Rectal smooth muscle tissue (tissue), 1 donor: Measurements from ENCODE around the gene CCNI2.

Experiments
- H3K27ac ChIP-seq: one replicate; pipeline ENCODE4 v1.7.0; 2013; ENCODE audit warnings: low read depth, low read length, inconsistent platforms
- H3K27me3 ChIP-seq: one replicate; pipeline ENCODE4 v1.7.0; 2013; ENCODE audit warnings: low read length; ENCODE audit not compliant: control insufficient read depth, insufficient read depth
- H3K36me3 ChIP-seq: one replicate; pipeline ENCODE4 v1.7.0; 2013; ENCODE audit warnings: low read length; ENCODE audit not compliant: control insufficient read depth, insufficient read depth
- H3K4me1 ChIP-seq: one replicate; pipeline ENCODE4 v1.7.0; 2013; ENCODE audit warnings: low read length; ENCODE audit not compliant: control insufficient read depth, insufficient read depth
- H3K4me3 ChIP-seq: one replicate; pipeline ENCODE4 v1.7.0; 2013; ENCODE audit warnings: low read length
- H3K9ac ChIP-seq: one replicate; pipeline ENCODE4 v1.7.0; 2013; ENCODE audit warnings: low read length

The CCNI2 gene

DNA sequence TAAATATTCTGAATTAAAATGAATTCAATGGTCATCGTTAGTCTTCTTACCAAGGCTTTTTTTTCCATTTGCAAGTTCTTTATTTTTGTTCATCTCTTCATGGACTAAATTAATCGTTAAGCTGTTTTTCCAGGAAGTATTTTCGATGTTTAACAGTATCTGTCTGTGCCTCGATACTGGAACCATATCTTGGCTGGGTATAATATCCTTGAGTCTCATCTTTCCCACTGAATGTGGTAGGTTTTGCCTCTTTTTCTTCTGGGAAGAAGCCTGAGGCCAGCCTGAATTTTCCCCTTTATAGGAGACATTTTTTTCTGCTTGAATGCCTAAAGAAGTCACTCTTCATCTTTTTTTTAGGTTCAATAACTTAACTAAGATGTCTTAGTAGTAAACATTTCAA is 33.8 kb downstream of the CCNI2 start:
- no peak overlapping the region for H3K27ac ChIP-seq
- H3K4me1 ChIP-seq, result peaks cover 5% of the 10 kb centered on the region
- H3K36me3 ChIP-seq, result no peaks in the 10 kb centered on the region
- H3K27me3 ChIP-seq, result peaks cover 4% of the 10 kb centered on the region
- no peak overlapping the region for H3K4me3 ChIP-seq
- no peak overlapping the region for H3K9ac ChIP-seq

DNA sequence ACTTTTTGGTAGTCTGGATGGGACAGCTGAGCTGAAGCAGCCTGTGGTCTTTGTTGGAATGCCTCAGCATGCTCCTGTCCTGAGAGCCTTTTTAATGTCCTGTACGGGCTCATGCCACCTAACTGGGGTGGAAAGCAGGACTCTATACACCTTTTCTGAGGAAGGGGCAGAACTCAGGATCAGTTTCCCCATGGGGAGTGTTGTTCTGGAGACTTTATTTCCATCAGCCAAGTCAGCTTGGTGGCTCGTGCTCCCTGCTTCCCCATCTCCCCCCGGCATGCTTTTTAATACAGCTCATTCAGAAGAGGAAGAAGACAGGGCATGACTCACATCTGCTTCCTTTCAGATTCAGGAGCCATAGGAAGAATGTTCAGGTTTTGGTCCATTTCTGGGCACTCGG is 34.9 kb downstream of the CCNI2 start:
- Histone ChIP-seq H3K4me3 (no peak overlapping the region), H3K4me1 (peaks cover 5% of the 10 kb centered on the region), H3K9ac (no peak overlapping the region), H3K27ac (no peak overlapping the region), H3K27me3 (peaks cover 4% of the 10 kb centered on the region), H3K36me3 (no peaks in the 10 kb centered on the region)

DNA sequence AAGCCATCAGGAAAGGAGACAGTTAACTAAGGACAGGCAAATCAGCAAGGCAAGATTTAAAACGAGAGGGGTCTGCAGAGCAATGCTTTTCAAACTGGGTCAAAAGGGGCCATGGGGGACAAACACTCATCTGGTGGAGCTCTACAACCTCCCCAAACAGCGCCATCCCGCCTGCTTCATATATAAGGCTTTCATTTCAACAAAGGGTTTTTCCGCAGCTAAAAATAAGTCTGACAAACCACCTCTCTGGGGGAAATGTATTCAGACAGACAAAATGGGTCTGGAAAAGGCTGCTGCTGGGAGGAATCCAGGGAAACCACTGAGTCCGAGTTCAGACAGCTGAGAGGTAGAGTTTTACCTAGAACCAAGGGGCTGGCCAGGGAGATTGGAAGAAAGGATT is 38.1 kb downstream of the CCNI2 start:
- no peaks in the 10 kb centered on the region for H3K36me3 ChIP-seq

DNA sequence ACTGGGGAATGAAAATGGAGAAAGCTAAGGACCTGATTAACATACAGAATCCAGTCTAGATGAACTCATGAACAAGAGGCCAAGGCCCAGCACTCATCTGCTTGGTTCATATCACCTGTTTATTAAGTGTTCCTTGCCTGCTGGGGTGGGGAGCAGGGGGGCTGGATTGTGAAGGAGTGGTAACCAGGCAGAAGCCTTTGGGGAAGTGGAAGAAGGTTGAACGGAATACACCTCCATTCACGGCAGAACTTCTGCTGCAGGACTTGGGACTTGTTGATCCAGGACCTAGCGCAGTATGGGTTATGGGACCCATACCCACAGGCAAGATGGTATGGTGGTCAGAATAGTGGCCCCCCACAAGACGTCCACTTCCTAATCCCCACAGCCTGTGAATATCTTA is 38.6 kb downstream of the CCNI2 start:
- Histone ChIP-seq H3K27ac (no peak overlapping the region), H3K4me3 (no peak overlapping the region), H3K9ac (no peak overlapping the region), H3K4me1 (no peaks in the 10 kb centered on the region), H3K27me3 (no peaks in the 10 kb centered on the region), H3K36me3 (no peaks in the 10 kb centered on the region)

More for the DNA sequence above, 38.1 kb downstream of the CCNI2 start:
- no peak overlapping the region for H3K4me3 ChIP-seq
- H3K27ac ChIP-seq, result no peak overlapping the region
- no peaks in the 10 kb centered on the region for H3K27me3 ChIP-seq
- H3K4me1 ChIP-seq, result no peaks in the 10 kb centered on the region
- H3K9ac ChIP-seq, result no peak overlapping the region

DNA sequence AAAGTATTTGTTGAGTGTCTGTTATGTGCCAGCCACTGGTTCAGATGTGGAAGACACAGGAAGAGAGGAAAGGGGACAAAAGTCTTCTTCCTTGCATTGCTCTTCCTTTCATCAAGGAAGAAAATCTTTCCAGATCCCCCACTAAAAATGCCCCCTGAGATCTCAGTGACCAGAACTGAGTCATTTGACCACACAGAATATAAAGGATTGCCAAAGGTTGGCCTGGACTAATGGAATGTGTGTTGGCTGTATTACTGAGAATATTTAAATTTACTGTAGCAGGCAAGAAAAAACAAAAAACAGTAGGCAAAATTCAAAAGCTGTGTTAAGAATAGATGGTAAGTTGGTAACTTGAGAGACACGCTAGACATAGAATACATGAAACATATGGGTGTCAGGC is 39.9 kb downstream of the CCNI2 start:
- H3K27ac ChIP-seq, result no peak overlapping the region
- no peaks in the 10 kb centered on the region for H3K36me3 ChIP-seq
- no peak overlapping the region for H3K4me3 ChIP-seq
- no peaks in the 10 kb centered on the region for H3K4me1 ChIP-seq
- H3K9ac ChIP-seq, result no peak overlapping the region
- H3K27me3 ChIP-seq, result no peaks in the 10 kb centered on the region

DNA sequence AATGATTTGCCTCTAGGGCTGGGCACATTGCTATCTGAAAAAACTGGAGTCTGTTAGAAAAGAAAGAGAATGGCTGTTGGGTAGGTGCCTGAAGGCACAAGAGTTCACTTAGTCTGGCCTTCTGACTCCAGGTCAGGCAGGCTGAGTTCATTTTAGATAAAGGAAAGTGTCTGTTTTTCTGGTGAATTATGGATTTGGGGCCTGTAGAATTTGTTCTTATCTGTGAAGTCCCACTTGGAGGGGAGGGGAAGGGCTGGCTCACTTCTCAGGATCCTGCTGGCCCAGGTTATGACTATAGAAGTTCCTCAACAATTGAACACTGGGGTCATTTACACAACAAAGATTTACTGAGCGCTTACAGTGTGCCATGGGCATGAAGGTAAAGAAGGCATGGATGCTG is 41.3 kb downstream of the CCNI2 start:
- Histone ChIP-seq H3K27me3 (no peaks in the 10 kb centered on the region), H3K4me3 (no peak overlapping the region), H3K27ac (no peak overlapping the region), H3K9ac (no peak overlapping the region), H3K36me3 (no peaks in the 10 kb centered on the region), H3K4me1 (no peaks in the 10 kb centered on the region)

DNA sequence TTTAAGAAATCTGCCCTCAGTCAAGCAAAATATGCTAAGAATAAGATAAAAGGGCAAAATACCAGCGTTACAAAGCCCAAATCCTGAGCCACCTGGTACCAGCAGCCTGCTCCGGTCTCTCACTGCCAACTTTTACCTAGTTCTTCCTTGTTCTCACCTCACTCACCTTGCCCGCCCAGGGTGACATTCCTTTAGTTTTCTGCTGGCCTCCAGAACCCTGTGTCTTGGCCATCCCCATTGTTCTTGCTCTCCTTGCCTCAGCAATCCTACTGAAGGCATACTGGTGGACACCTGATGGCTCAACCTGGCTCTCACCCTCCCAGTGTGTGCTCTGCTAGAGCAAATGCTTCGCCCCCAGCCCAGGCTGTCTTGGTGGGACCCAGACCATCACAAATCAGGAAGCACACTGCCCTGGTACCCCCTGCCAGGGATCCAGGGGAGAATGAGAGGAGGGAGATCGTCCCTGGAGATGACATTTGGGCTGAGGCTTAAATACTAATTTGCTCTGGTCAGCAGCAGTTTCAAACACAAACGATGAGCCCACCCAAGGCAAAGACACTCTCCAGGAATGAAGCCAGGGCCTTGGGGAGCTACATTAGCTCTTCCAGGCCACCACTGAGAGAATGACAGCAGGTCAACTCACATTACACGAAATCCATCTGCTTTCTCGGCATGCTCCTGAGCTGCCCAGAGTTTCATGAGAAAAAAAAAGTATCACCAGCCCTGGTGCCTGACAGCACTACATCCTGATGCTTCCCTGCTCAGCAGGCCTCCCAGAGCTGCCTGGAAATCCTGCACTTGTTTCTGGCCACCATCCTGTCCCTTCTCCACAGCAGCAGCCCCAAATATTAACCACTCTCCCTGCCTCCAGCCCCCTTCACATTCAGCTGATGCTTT is 42.0 kb downstream of the CCNI2 start:
- no peaks in the 10 kb centered on the region for H3K27me3 ChIP-seq
- no peaks in the 10 kb centered on the region for H3K36me3 ChIP-seq
- H3K9ac ChIP-seq, result no peak overlapping the region
- no peak overlapping the region for H3K27ac ChIP-seq
- H3K4me3 ChIP-seq, result no peak overlapping the region
- no peaks in the 10 kb centered on the region for H3K4me1 ChIP-seq

DNA sequence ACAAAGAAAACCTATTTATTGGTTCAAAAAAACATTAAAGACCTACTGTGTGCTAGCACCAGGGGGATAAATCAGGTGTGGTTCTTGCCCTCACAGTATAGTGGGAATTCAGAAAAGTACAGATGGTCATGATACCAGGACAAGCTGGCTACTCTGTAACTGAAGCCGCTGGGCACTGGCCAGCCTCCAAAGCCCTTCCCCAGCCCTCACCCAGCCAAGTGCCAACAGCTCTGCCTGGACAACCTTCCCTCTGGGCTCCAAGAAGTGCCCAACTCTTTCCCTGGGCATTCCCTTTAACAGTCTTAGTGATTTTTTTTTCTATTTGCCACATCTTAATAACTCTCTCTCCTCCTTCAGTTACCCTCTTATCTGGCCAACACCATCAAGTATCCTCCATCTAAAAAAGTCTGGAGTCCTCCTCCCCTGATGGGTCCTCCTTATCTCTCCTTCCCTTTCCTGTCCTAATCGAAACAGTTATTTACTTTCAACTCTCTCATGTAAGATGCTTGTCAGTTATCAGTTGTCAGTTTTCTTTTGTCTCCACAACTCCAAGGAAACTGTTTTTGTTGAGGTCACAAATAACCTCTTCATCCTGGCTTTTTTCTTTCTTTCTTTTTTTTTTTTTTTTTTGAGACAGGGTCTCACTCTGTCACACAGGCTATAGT is 43.1 kb downstream of the CCNI2 start:
- Histone ChIP-seq H3K27me3 (no peaks in the 10 kb centered on the region), H3K36me3 (no peaks in the 10 kb centered on the region), H3K4me1 (no peaks in the 10 kb centered on the region), H3K9ac (no peak overlapping the region), H3K4me3 (no peak overlapping the region), H3K27ac (no peak overlapping the region)

DNA sequence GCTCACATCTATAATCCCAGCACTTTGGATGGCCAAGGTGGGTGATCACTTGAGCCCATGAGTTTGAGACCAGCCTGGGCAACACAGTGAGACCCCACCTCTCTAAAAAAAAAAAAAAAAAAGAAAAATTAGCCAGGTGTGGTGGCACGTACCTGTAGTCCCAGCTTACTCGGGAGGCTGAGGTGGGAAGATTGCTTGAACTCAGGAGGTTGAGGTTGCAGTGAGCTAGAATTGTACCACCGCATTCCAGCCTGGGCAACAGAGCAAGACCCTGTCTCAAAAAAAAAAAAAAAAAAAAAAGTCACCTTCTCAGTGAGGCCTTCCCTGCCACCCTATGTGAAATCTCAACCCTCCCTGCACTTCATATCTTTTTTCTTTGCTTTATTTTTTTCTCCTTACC is 43.8 kb downstream of the CCNI2 start:
- Histone ChIP-seq H3K27ac (no peak overlapping the region), H3K9ac (no peak overlapping the region), H3K27me3 (no peaks in the 10 kb centered on the region), H3K4me3 (no peak overlapping the region), H3K36me3 (no peaks in the 10 kb centered on the region), H3K4me1 (no peaks in the 10 kb centered on the region)

DNA sequence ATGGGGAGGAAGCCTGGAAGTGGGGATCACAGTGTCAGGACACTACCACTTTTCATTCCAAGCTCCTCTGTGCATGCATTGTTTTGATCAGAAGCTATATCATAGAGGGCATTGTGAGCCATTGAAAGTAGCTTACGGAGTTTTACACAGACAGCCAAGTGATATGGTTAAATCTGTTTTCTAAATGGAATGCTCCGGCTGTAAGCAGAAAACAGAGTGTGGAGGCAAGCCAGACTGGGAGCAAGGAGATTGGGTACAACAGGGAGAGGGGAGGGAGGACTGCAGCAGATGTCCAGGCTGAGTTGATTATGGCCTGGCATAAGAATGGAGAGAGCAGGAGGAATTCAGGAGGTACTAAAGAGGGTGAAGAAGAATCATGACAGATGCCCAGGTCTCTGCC is 50.4 kb downstream of the CCNI2 start:
- no peaks in the 10 kb centered on the region for H3K4me1 ChIP-seq
- no peak overlapping the region for H3K9ac ChIP-seq
- H3K27me3 ChIP-seq, result no peaks in the 10 kb centered on the region
- no peak overlapping the region for H3K27ac ChIP-seq
- no peak overlapping the region for H3K4me3 ChIP-seq
- no peaks in the 10 kb centered on the region for H3K36me3 ChIP-seq

DNA sequence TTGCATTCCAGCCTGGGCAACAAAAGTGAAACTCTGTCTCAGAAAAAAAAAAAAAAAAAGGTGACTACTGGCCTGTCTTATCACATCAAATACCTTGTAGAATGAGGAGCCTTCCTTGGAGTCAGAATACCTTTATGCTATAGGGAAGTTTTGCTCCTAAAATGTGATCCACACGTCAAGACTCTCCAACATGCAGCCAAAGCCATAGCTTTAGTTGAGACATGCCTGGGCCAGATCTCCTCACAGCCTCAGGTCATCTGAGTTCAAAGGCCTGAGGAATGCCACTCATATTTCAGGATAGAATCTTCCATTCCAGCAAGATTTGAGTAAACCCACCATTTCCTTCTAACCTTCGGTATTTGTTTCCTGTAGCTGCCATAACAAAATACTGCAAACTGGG is 52.2 kb downstream of the CCNI2 start:
- H3K4me3 ChIP-seq, result no peak overlapping the region
- H3K36me3 ChIP-seq, result no peaks in the 10 kb centered on the region
- H3K27ac ChIP-seq, result no peak overlapping the region
- H3K27me3 ChIP-seq, result no peaks in the 10 kb centered on the region
- no peak overlapping the region for H3K9ac ChIP-seq
- H3K4me1 ChIP-seq, result no peaks in the 10 kb centered on the region

DNA sequence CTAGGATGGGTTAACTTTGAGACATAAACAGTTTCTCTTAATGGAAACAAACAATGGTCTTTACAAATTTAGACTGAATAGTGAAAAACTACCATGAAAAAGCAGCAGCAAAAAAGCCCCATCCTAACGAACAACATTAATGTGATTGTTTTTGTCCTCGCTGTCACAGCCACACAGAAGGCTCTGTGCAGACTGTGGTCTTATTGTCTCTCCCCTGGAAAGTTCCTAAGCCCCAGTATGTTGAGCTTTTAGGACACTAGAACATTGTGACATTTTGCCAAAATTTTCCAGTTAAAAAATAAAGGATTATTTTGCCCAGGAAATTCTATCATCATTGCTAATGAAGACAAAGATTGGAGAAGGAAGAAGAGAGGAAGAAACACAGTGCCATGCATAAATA is 53.3 kb downstream of the CCNI2 start:
- Histone ChIP-seq H3K27ac (no peak overlapping the region), H3K4me3 (no peak overlapping the region), H3K27me3 (no peaks in the 10 kb centered on the region), H3K9ac (no peak overlapping the region), H3K4me1 (no peaks in the 10 kb centered on the region), H3K36me3 (no peaks in the 10 kb centered on the region)
